Measurements from ENCODE around the gene BCDIN3D. TPM values are rescaled to one million over a fixed set of nuclear protein-coding genes. Genes with fewer than 3 reads are reported as not detected.

The BCDIN3D gene
- total RNA-seq, 2 experiments from 2014 or later = 7.7 to 8.7 TPM

- ChIA-PET POLR2A (no interaction called here), CTCF (interaction anchor here (0.6 to 1.4 kb wide), 8 partner anchors 9 to 114 kb away, joined by 3 to 5 read pairs (median 4); partner anchors contain the start of gene TMBIM6)
- Mint-ChIP-seq H3K27ac (no peak overlapping the region), H3K27me3 (peaks cover 3% of the 10 kb centered on the region), H3K4me1 (peaks cover 20% of the 10 kb centered on the region), H3K9me3 (no peaks in the 10 kb centered on the region), H3K36me3 (ENCODE audit: low read depth) (peaks cover 1% of the 10 kb centered on the region), H3K4me3 (no peak overlapping the region)
- no peak for DNase-seq
Observed at GRCh38 chr12:49831717-49832116, 11.2 kb downstream of the BCDIN3D start.

- H3K9me3 Mint-ChIP-seq = no peaks in the 10 kb centered on the region
- POLR2A ChIA-PET = interaction anchor here (0.6 to 1.5 kb wide), 4 partner anchors 10 to 174 kb away, joined by 3 to 6 read pairs (median 4); no protein-coding TSS in a partner anchor
- H3K4me3 Mint-ChIP-seq = peak within 1 kb of the TSS; percentile 87
- peaks cover 1% of the 10 kb centered on the region for H3K36me3 Mint-ChIP-seq (ENCODE audit: low read depth)
- H3K27me3 Mint-ChIP-seq = peaks cover 3% of the 10 kb centered on the region
- H3K27ac Mint-ChIP-seq = peak within 1 kb of the TSS; percentile 90
- peak; percentile 94 for DNase-seq
- CTCF ChIA-PET = interaction anchor here (1.5 to 2.4 kb wide), 3 partner anchors 11 to 283 kb away, joined by 3 to 17 read pairs (median 5); partner anchors contain the start of genes COX14 and TMBIM6
- peaks cover 24% of the 10 kb centered on the region for H3K4me1 Mint-ChIP-seq
Observed at GRCh38 chr12:49828133-49829091, 14.5 kb downstream of the BCDIN3D start, which contains the start of gene NCKAP5L. NCKAP5L (minus strand) TSS chr12:49828413; CDS start chr12:49804044, 24,369 bp downstream.

DNA sequence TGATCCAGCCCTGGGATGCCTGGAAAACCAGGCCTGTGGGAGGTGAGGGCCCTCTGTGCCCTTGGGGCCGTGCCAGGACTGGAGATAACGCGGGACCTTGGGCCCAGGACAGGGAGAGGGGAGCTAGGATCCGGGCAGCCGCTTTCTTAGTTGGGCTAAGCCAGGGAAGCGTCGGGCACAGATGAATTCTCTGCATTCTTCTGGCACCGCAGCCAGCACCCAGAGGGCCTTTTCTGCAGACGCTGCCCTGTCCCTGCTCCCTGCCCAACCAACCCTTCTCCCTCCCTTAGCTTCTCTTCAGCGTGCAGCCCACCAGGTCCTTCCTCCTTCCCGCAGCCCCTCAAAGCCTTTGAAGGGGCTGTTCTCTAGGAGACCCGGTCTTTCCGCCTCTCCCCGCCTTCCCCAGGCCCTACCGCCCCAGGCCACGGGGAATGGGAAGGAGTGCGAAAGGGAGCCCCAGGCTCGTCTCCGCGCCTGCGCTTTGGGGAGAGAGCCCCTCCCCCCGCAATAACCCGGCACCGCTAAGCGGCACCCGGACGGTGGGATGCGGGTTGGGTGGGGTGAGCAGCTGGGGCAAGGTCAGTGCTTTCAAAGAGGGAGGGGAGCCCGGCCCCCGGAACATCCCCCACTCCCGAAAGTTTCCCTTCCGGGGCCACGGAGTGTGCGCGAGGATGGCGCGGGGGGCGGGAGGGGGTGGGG lies 15.4 kb downstream of the BCDIN3D start:
- Mint-ChIP-seq H3K4me3 (peak overlapping the region; percentile 87), H3K4me1 (peaks cover 26% of the 10 kb centered on the region), H3K36me3 (ENCODE audit: low read depth) (peaks cover 1% of the 10 kb centered on the region), H3K27ac (no peak overlapping the region), H3K9me3 (no peaks in the 10 kb centered on the region), H3K27me3 (peaks cover 3% of the 10 kb centered on the region)
- CTCF ChIA-PET = interaction anchor here (0.8 to 2.4 kb wide), 5 partner anchors 11 to 284 kb away, joined by 3 to 17 read pairs (median 4); partner anchors contain the start of genes COX14 and TMBIM6
- DNase-seq = peak; percentile 44
- POLR2A ChIA-PET = interaction anchor here (0.6 to 1.5 kb wide), 2 partner anchors 65 to 173 kb away, joined by 3 to 5 read pairs; no protein-coding TSS in a partner anchor

DNA sequence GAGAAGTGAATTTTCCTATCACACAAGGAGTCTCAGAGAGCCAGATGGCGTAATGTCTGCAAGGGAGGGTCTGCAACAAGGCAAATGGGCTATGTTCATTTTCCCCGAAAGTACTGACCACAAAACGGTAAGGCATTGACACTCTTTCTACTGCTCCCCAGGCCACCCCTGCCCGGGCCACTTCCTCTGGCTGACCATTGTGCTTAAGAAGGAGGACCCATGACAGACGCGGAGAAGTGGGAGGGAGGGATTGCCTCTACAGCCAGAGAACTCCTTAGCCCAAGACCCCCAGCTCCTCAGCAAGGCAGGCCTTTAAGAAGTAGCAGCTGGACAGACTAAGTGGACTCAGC lies 15.9 kb downstream of the BCDIN3D start:
- Mint-ChIP-seq H3K4me3 (peak overlapping the region; percentile 87), H3K36me3 (ENCODE audit: low read depth) (peaks cover 1% of the 10 kb centered on the region), H3K27ac (no peak overlapping the region), H3K27me3 (peaks cover 3% of the 10 kb centered on the region), H3K4me1 (peaks cover 26% of the 10 kb centered on the region), H3K9me3 (no peaks in the 10 kb centered on the region)
- no peak for DNase-seq
- ChIA-PET CTCF (interaction anchor here (0.8 to 2.8 kb wide), 5 partner anchors 11 to 284 kb away, joined by 3 to 9 read pairs (median 3); partner anchors contain the start of genes COX14 and TMBIM6), POLR2A (interaction anchor here (1.5 kb wide), 1 partner anchor 65 kb away, joined by 5 read pairs; no protein-coding TSS in a partner anchor)

DNA sequence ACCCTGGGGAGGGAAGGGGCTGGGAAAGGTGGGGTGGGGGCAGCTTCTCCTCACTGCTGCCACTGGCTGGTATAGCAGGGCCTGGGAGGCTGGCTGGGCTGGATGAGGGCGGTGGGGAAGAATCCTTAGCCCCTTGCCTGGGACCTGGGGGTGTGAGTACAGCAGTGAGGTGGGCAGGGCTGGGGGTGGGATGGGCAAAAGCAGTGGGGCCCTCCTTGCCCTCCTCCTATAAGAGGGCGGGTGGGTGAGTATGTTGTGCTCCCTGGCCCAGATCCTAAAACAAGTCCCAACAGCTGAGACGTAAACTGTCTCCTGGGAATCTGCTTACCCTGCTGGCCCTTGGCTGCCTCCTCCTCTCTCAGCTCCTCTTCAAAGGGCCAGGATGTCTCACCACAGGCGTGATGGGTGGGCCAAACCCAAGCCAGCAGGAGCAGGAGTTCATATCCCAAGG lies 16.9 kb downstream of the BCDIN3D start:
- DNase-seq = no peak
- Mint-ChIP-seq H3K9me3 (no peaks in the 10 kb centered on the region), H3K27me3 (peaks cover 3% of the 10 kb centered on the region), H3K4me3 (no peak overlapping the region), H3K4me1 (peaks cover 35% of the 10 kb centered on the region), H3K27ac (no peak overlapping the region), H3K36me3 (ENCODE audit: low read depth) (peaks cover 1% of the 10 kb centered on the region)
- ChIA-PET POLR2A (no interaction called here), CTCF (interaction anchor here (0.8 to 2.8 kb wide), 6 partner anchors 13 to 182 kb away, joined by 3 to 9 read pairs (median 4); partner anchors contain the start of gene TMBIM6)

DNA sequence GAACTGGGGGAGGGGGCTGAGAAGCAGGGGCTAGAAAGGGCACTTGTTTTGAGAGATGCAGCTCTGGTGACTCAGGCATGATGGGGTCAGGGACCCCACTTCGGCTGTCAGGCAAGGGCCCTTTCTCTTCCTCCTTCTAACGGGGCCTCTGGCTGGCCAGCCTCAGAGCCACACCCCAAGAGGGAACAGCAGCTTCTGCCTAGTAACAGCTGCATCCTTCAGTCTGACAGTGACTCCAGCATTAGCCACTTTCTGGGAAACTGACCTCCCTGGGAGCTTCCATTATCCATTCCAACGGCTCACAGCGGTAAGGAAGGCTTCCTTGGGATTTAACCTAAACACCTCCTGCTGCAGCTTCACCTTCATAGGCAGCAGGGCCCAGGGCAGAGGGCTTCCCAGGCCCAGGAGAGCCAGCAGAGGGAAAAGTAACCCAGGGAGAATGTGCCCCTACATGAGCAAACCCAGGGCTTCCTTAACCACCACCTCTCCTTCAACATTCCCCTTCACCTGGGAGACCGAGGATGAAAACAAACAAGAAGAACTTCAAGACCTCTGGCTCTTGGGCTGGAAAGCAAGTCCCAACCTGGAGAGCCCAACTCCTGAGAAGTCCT lies 17.4 kb downstream of the BCDIN3D start:
- no peak overlapping the region for H3K4me3 Mint-ChIP-seq
- CTCF ChIA-PET = interaction anchor here (1.4 to 2.8 kb wide), 4 partner anchors 13 to 84 kb away, joined by 4 to 9 read pairs (median 4); partner anchors contain the start of gene TMBIM6
- H3K4me1 Mint-ChIP-seq = peaks cover 40% of the 10 kb centered on the region
- peaks cover 3% of the 10 kb centered on the region for H3K27me3 Mint-ChIP-seq
- no peak for DNase-seq
- H3K27ac Mint-ChIP-seq = no peak overlapping the region
- POLR2A ChIA-PET = no interaction called here
- no peaks in the 10 kb centered on the region for H3K9me3 Mint-ChIP-seq
- H3K36me3 Mint-ChIP-seq (ENCODE audit: low read depth) = peaks cover 1% of the 10 kb centered on the region

DNA sequence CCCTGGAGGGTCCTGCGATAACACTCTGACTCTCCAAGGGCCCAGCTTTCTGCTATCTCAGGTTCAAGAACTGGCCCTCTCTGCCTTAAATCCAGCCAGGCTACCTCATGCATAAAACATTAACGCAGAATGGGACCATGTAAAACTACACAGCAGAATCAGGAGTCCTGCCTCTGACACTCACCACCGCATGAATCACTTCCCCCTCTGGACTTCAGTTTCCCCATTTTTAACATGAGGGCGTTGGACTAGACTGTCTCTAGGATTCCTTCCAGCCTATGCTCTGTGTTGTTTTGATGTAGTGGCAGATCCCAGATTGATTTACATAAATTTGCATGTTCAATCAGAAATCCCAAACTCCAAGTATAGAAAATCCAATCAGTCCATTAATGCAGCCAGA lies 18.0 kb downstream of the BCDIN3D start:
- peaks cover 41% of the 10 kb centered on the region for H3K4me1 Mint-ChIP-seq
- H3K27ac Mint-ChIP-seq = no peak overlapping the region
- H3K27me3 Mint-ChIP-seq = peaks cover 3% of the 10 kb centered on the region
- POLR2A ChIA-PET = no interaction called here
- CTCF ChIA-PET = interaction anchor here (1.4 to 2.8 kb wide), 3 partner anchors 14 to 84 kb away, joined by 4 to 9 read pairs (median 5); partner anchors contain the start of gene TMBIM6
- peaks cover 1% of the 10 kb centered on the region for H3K36me3 Mint-ChIP-seq (ENCODE audit: low read depth)
- H3K4me3 Mint-ChIP-seq = no peak overlapping the region
- H3K9me3 Mint-ChIP-seq = no peaks in the 10 kb centered on the region
- no peak for DNase-seq

DNA sequence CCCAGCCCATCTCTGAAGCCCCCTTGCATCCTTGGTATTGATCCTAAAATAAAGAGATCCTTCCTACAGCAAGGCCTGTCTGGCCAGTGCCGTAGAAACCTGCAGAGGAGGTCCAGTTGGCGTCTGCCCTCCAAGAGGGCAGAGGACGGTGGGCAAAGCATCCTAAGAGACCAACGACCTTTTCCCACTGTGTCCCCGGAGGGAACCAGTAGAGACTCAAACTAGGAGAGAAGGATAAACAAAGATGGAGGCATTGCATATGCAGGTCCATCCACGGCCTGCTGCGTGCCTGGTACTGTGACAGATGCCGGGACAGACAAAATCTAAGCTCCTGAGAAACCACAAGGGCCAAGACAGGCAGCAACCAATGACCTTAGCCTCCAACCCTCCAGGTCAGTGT lies 18.5 kb downstream of the BCDIN3D start:
- peaks cover 1% of the 10 kb centered on the region for H3K36me3 Mint-ChIP-seq (ENCODE audit: low read depth)
- no peak overlapping the region for H3K4me3 Mint-ChIP-seq
- CTCF ChIA-PET = interaction anchor here (1.9 to 2.8 kb wide), 2 partner anchors 14 to 27 kb away, joined by 4 to 9 read pairs; no protein-coding TSS in a partner anchor
- peaks cover 43% of the 10 kb centered on the region for H3K4me1 Mint-ChIP-seq
- no peaks in the 10 kb centered on the region for H3K9me3 Mint-ChIP-seq
- H3K27me3 Mint-ChIP-seq = peaks cover 3% of the 10 kb centered on the region
- DNase-seq = no peak
- H3K27ac Mint-ChIP-seq = no peak overlapping the region
- POLR2A ChIA-PET = interaction anchor here (0.6 kb wide), 1 partner anchor 80 kb away, joined by 3 read pairs; no protein-coding TSS in a partner anchor

- no peak for DNase-seq
- H3K4me1 Mint-ChIP-seq = peaks cover 39% of the 10 kb centered on the region
- POLR2A ChIA-PET = interaction anchor here (0.6 kb wide), 1 partner anchor 79 kb away, joined by 3 read pairs; no protein-coding TSS in a partner anchor
- peaks cover 1% of the 10 kb centered on the region for H3K36me3 Mint-ChIP-seq (ENCODE audit: low read depth)
- no peak overlapping the region for H3K4me3 Mint-ChIP-seq
- H3K27ac Mint-ChIP-seq = no peak overlapping the region
- CTCF ChIA-PET = interaction anchor here (0.6 kb wide), 1 partner anchor 200 kb away, joined by 3 read pairs; no protein-coding TSS in a partner anchor
- no peaks in the 10 kb centered on the region for H3K9me3 Mint-ChIP-seq
- peaks cover 3% of the 10 kb centered on the region for H3K27me3 Mint-ChIP-seq
Observed at GRCh38 chr12:49823951-49824350, 19.0 kb downstream of the BCDIN3D start.

DNA sequence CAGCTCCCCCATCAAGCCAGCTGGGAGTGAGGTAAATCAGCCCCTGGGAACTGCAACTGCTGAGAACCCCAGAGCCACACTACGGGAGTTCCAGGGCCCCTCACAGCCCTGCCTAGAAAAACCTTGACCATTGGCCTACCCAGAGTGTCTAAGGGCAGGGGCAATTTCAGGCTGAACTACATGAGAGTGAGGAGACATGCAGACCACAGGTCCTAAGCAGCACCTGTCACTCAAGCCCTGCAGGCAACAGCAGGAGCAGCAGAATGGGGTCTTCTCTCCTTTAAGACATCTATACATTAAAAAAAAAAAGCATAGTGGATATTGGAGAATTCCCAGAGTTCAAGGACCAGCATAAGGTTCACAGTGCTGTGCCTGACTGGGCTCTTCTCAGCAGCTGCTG lies 19.6 kb downstream of the BCDIN3D start:
- Mint-ChIP-seq H3K27me3 (peaks cover 3% of the 10 kb centered on the region), H3K4me3 (no peak overlapping the region), H3K36me3 (ENCODE audit: low read depth) (no peaks in the 10 kb centered on the region), H3K27ac (no peak overlapping the region), H3K4me1 (peaks cover 33% of the 10 kb centered on the region), H3K9me3 (no peaks in the 10 kb centered on the region)
- ChIA-PET POLR2A (no interaction called here), CTCF (interaction anchor here (0.6 kb wide), 1 partner anchor 200 kb away, joined by 3 read pairs; no protein-coding TSS in a partner anchor)
- no peak for DNase-seq

DNA sequence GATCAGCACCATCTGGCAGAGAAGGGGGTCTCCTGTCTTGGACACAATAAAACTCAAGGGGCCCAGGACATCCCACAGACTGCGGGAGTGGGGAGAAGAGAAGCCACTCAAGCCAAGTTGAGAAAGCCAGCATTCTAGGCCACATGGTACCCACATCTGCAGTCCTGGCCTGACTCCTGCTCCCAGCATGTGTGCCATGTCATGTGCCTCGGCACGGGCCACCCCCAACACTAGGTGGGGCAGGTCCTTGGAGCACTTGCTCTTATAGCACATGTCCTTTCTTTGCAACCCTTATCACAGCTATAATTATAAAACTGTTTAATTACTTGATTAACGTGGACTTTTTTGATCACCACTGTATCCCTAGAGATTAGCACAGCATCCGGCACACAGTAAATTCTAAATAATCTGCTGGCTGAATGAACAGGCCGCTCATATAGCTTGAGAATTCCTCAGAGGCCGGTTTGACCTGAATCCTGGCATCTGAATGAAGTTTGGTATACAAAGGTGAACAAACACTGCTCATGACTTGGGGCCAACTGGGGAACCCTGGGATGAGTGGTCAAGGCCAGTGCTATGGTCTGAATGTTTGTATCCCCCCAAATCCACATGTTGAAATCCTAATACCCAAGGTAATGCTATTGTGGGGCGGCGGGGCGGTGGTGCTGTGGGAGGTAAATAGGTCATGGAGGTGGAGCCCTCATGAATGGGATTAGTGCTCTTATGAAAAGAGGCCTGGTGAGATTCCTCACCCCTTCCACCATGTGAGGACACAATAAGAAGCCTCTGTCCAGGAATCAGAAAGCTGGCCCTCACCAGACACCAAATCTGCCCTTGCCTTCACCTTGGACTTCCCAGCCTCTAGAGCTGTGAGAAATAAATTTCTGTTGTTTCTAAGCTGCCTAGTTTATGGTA lies 21.3 kb downstream of the BCDIN3D start:
- no peak for DNase-seq
- Mint-ChIP-seq H3K36me3 (ENCODE audit: low read depth) (no peaks in the 10 kb centered on the region), H3K27ac (peak overlapping the region; percentile 86), H3K4me1 (peaks cover 24% of the 10 kb centered on the region), H3K27me3 (no peaks in the 10 kb centered on the region), H3K4me3 (no peak overlapping the region), H3K9me3 (no peaks in the 10 kb centered on the region)
- CTCF ChIA-PET = interaction anchor here (0.6 to 0.8 kb wide), 2 partner anchors 20 to 557 kb away, joined by 3 read pairs; no protein-coding TSS in a partner anchor
- POLR2A ChIA-PET = no interaction called here
